CD4-positive, alpha-beta T cell treated with Interleukin-2 at 100 ng/mL for 4 hours (primary cell): Measurements from ENCODE around the gene PKMYT1.

Experiments used
- DNase-seq: peaks from one replicate; pipeline ENCODE4 v3.0.0-alpha.2; 2020; ENCODE audit warnings: low spot score

PKMYT1 gene

DNA sequence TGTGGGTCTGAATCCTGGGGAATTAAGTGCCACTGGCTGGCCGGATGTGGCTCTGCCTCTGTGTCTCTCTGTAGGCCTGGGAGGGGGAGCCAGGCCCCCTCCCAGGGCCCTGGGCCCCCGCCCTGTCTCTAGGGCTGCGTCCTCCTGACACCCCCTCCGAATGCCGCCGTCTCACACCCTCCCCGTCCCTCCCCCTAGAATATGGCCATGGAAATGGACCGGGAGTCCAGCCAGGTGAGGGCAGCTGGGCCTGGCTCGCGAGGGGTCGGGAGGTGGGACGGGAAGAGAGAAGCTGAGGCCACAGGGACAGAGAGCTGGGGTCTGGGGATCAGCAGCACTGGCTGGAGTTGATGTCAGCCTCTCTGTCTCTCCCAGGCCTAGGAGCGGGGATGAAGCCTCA is 16.1 kb upstream of the PKMYT1 start:
- DNase-seq = no peak

DNA sequence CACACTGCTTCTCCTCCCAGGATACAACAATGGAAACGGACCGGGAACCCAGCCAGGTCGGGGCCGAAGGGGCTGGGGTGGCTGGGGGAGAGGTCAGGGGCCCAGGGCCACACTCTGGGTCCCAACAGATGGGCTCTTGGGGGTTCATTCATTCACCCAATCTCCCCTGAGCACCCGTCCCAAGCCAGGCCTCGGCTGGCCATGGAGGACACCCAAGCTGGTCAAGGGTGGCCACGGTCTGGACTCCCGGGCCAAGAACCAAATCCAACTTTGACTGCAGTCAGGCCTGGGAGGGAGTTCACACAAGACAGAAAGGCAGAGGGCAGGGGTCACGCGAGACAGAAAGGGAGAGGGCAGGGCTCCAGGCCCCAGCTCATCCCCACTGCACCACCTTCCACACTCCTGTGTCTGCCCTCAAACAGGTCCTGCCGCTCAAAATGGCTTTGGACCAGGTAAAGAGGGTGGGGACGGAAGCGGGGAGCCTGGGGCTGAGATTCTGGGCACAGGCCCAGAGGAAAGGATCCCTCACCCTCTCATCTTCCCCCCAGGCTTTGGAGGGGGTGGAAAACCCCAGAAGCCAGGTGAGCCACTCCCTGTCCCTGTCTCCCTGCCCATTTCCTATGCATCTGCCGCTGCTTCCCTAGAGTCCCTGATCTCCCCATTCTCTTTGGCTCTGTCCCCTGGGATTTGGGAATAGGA is 12.3 kb upstream of the PKMYT1 start:
- DNase-seq = no peak

DNA sequence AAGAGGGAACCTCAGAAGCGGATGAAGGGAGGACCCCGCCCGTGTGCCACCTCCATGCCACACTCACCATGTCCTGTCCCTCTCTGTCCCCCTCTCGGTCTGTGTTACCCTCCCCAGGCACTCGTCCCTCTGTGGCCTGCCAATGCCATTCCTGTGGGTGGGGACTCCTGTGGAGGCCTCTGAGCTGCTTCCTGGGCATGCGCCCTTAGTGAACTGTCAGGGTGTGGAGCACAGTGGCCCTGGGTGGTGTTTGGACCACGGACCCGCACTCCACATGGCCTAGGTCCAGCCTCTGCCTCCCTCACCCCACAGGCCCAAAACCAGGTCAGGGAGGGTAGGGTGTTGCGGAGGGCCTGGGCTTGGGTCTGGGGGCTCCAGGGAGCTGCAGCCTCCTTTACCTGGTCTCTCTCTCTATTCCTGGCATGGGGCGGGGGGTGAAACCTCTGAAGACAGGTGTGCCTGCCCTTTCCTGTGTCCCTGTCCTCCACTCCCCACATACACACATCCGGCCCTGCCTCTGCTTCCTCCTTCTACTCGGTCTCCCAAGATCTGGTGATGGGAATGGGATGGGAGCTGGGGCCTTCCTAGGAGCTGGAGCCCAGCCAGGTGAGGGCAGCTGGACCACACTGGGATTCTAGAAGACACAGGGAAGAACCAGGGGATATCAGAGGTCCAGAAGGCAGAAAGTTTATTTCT is 11.5 kb upstream of the PKMYT1 start:
- no peak for DNase-seq

DNA sequence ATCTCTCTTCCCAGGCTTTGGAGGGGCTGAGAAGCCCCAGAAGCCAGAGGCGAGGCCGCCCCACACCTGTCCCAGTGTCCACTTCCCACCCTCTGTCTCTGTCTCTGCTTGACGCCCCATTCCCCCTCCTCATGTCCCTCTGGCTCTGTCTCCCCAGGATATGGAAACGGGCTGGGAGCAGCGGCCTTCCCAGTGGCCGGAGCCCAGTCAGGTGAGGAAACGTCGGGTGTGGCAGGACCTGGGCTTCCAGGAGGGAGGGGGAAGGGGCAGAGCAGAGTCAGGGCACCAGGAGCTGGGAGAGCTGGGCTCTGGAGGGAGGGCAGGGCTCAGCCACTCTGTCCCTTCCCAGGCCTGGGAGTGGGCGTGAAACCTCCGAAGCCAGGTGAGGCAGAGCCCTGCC is 10.6 kb upstream of the PKMYT1 start:
- DNase-seq = no peak

DNA sequence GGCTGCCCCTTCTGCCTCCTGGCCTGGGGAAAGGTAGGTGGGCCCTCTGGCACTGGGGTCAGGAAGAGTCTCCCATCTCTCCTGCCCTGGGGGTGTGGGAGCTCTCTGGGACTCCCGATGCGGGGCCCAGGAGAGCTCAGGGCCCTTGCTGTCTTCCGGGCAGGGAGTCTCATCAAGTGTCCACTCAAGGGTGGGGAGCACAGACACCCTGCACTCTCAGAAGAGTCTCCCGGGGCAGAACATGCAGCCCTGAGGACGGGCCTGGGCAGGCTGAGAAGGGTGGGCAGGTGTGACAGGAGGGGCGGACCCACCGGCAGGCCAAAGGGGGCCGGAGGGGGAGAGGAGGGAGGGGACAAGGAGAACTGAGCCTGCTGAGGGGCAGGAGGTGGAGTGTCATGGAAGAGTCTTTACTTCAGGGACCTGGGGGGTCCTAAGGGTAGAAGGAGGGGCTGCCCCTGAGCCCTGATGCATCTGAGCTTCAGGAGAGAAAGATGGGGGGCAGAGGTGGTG is 8.4 kb upstream of the PKMYT1 start:
- no peak for DNase-seq

DNA sequence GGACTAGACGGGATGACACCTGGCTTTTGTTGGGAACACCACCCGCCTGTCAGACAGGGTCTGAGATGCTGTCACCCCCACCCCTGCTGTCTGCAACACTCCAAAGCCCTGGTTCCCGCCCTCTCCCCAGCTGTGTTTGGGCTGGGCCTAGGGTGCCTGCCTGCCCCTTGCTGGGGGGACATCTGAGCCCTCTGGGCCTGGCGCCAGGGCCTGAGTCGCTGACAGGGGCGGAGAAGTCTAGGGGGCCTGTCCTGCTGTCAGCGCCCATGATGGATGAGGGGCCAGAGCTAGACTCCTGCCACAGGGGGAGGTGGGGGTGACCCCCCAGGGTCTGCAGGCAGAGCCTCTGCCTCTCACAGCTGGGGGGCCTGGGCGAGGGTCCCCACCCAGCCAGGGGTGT is 7.6 kb upstream of the PKMYT1 start:
- DNase-seq = no peak

DNA sequence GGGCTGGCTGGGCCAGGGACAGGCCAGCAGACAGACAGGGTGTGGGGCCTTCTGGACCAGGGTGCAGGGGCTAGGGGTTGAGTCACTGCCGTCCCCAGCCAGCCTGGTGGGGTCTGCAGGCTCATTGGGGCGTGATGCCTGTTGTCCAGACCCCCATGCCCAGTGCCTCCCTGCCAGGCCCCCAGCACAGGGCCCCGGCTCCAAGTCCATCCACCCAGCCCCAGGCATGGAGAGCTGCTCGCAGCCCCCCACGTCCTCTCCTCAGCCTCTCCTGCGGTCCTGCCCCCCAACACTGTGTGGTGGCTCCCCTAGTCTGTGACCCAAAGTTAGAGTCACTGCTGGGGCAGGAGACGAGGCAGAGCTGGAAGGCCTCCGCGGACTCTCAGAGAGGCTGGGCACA is 7.0 kb upstream of the PKMYT1 start:
- no peak for DNase-seq

DNA sequence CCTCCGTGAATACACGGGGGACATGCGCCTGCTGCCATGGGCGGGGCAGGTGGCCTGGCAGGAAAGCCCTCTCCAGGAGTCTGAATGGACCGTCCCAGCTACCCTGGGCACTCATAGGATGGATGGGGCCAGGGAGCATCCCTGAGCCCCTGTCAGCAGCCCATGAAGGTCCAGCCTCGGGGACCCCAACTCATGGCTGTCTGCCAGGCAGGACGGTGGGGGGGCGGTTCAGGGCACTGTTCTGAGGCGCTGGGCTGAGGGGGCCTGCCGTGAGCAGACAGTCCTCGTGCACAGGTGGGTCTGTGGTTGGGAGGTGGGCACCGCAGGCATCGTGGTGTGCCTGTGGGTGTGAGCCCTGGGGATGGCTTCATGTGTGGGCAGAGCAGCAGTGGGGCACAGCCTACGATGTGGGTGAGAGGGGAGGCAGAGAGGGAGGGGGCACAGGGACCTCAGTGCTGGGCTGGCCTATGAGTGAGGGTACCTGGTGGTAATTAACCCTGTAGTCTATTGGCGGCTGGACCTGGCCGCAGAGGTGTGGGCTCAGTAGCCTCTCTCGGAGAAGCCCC is 6.5 kb upstream of the PKMYT1 start:
- DNase-seq = no peak

DNA sequence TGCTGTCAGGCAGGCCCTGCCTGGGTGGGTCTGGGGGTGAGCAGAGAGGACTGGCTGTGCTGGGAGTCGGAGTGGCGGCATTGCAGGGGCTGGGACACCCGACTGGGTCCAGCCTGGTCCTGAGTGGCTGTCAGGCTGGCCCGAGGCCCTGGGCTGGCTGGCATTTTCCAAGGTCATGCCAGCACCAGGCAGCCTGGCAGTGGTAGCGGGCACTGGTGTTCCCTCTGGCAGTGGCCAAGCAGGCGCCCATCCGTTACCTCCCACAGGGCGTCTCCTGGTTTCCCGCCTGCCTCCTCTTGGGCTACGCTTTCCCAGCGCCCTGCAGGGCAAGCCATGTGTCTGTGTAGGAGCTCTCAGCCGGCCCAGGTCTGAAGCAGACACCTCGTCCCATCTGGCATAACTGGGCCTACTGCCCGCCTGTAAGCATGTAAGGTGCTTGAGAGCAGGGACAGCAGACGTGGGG is 5.7 kb upstream of the PKMYT1 start:
- DNase-seq = no peak

DNA sequence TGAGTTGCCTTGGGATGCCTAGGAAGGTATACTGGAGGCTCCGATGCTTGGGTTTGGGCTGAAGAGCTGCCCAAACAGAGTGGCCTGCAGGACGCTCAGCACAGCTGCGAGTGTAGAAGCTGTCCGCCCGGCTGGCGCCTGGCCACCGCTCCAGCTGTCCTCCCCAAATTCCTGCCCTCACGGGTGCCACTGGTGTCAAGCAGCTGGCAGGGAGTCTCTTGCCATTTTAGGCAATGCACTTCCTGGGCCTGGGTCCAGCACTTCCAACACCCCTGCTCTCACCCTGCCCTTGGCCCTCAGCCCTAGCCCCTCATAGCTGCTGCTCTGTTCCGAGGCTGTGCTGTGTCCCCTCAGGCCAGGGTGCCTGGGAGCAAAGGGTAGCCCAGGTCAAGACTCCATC is 5.2 kb upstream of the PKMYT1 start:
- no peak for DNase-seq

DNA sequence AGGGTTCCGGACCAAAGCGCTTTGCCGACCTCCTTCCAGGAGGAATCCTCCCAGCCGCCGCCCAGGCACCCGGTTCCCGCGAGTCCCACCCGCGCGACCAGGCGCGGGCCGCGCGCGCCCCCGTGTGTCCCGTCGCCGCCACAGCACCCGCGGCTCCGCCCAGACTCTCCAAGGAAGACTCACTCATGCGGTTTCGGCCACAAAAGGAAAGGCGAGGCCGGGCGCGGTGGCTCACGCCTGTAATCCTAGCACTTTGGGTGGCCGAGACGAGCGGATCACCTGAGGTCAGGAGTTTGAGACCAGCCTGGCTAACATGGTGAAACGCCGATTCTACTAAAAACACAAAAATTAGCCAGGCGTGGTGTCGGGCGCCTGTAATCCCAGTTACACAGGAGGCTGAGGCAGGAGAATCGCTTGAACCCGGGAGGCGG is 3.5 kb upstream of the PKMYT1 start:
- peak; percentile 72 for DNase-seq

DNA sequence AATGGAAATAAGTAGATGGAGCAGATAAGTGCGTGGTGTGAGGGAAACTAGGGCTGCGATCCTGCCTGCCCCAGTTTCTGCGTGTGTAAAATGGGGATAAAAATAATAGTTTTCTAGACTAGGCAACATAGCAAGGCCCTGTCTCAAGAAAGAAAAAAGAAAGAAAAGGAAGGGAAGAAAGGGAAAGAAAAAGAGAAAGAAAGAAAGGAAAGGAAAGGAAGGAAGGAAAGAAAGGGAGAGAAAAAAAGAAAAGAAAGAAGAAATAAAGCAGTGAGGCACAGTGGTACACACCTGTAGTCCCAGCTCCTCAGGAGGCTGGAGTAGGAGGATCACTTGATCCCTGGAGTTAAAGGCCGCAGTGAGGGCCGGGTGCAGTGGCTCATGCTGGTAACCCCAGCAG is 2.2 kb upstream of the PKMYT1 start:
- no peak for DNase-seq

DNA sequence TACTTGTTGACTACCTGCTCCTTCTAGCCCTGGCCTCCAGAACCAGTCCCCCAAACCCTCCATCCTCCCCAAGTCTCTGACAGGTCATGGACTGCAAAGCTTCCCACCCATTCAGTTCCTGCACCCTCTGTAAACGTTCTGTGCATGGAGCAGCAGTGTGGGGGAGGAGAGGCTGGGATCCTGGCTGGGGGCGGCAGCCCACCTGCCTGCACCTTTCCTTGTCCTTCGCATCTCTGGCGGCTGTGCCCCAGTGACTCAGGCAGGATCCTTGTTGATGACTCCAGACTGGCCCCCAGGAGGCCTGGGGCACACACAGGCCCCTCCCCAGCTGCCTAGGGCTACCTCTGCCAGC is 1.6 kb upstream of the PKMYT1 start:
- DNase-seq = no peak

DNA sequence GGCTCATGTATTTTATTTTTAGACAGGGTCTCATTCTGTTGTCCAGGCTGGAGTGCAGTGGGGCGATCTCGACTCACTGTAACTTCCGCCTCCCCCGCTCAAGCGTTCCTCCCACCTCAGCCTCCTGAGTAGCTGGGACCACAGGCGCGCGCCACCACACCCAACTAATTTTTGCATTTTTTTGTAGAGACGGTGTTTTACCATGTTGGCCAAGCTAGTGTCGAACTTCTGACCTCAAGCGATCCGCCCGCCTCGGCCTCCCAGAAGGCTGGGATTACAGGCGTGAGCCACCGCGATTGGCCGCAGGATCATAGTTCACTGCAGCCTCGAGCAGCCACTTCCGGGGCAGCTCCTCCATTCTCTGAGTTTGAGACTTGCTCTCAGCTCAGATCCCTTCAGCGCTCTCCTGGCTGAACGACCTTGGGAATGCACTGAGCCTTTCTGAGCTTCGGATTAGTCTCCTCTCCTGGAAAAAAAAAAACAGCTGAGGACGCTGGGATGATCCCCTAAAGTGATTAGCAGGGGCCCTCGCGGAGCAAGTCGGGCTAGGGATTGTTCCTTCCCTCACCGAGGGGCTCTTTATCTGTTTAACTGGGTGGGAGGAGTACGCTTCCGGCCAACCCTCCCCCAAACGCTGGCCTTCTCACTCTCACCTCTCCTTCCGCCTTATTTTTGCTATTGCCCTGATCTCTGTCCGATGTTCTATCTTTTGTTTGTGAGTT is 1.1 kb upstream of the PKMYT1 start:
- no peak for DNase-seq

DNA sequence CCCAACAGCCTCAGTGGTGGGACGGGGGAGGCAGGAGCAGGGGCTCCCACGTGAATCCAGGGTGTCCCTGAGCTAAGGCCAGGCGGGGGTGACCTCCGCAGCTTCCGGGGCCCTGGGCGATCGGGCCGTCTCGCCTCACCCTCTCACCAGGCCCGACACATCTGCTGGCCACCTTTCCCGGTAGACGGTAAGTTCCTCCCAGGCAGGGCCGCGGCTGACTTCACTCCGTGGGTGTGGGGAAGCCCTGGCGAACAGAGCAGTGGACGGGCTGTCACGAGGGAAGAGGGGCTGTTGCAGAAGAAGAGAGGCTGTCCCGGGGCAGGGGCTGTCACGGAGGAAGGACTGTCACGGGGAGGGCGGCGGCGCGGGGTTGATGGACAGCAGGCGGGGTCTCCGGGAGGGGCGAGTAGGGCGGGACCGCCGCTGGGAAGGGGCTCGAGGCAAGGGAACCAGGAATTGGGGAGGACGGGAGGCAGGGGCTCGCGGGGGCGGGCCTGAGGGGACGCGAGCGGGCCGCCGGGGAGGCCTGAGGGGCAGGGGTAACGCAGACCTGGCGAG is 498 bp downstream of the PKMYT1 start:
- no peak for DNase-seq

DNA sequence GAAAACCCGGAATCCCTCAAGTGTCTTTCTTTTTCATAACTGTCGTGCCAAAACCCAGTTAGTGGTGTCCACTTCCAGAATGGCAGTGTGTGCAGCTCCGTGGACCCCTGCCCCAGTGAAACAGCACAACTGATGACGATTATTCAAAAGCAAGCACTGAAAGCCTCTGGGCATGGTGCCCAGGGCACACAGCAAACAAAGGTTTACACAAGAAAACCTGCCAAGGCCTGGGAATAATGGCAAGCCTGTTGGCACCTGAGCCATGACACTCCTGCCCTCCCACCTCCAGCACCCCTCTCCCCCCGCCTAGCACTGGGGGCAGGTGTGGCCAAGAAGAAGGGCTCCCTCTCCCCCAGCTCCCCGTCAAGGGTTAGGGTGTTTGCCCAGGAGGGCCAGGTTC is 2.8 kb downstream of the PKMYT1 start:
- no peak for DNase-seq

DNA sequence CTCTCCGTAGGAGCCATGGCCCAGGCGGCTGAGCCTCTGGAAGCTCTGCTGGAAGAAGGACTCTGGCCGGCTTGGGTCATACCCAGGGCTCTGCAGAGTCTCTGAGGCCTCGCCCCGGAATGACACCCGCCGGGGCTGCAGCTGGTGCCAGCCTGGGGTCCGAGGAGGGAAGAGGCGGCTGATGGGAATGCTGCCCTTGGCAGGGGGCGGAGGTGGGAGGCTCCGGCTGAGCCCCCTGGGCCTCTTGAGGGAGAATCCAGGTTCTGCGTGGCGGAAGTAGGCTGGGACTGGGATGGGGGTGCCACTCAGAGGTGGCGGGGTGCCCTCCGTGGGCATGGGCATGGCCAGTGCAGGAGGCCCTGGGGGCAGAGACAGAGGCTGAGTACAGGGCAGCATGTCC is 3.6 kb downstream of the PKMYT1 start:
- no peak for DNase-seq

DNA sequence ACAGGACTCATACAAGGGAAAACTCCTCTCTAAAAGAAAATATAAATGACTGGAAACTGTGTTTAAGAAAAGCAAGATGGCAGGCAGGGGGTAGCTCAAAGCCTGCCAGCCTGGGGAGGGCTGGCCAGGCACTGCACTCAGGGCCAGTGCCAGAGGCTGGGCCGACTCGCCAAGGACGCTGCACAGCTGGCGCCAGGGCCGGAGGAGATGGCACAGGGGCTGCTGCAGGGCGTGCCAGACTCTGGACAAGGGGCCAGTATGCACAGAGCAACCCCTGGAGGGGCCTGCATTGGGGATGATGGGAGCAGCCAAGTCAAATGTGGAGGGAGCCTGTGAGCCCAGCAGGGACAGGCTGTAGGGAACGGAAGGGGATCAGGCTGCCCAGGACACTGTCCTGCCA is 4.0 kb downstream of the PKMYT1 start:
- no peak for DNase-seq

DNA sequence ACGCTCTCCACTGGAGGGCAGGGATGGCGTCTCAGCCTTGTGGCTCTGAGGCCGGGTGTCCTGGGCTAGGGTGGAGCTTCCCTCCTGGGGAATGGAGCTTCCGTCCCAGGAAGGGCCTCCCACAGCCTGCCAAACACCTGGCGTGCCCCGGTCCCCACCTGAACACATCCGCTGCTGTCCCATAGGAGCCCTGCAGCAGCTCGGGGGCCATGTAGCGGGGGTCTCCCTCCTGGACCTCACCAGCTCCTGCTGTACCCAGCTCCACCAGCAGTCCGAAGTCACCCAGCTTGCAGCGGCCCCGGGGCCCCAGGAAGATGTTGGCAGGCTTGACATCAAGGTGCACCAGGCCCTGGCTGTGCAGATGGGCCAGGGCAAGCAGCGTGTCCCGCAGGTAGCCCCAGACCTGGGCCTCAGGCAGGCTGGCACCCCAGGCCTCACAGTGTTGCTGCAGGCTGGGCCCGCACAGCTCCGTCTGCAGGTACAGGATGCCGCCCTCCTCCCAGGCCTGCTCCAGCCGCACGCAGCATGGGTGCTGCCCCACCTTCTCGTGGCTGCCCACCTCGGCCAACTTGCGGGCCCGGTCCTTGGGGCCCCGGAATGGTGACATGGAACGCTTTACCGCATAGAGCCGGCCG is 5.0 kb downstream of the PKMYT1 start:
- no peak for DNase-seq

DNA sequence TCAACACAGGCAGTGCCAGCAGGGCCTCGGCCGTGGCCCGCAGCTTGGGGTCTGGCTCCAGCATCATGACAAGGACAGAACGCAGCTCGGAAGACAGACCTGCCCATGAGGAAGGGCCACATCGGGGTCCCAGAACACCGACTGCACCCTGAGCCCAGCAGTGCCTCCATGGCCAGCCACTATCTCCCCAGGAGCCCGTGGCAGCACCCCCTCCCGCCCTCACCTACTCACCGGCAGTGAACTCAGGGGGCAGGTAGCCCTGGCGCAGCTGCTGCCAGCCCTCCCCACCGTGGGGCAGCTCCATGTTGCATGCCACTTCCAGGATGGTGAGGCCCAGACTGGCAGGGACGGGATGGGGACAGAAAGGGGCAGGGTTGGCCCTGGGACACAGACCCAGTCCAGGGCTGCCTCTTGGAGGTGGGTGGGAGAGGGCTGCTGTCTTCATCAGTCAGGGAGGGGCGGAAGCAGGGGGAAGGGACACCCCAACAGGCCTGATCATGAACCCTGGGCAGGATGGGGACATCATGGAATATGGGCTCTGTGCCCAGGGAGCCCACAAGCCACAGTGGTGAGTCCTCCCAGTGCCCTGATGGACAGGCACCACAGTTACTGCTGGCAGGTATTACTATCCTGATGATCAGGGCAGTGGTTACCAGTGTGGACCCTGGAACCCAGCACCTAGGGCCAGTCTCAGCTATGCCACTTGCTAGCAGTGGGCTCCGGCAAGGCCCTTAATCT is 5.8 kb downstream of the PKMYT1 start:
- no peak for DNase-seq

DNA sequence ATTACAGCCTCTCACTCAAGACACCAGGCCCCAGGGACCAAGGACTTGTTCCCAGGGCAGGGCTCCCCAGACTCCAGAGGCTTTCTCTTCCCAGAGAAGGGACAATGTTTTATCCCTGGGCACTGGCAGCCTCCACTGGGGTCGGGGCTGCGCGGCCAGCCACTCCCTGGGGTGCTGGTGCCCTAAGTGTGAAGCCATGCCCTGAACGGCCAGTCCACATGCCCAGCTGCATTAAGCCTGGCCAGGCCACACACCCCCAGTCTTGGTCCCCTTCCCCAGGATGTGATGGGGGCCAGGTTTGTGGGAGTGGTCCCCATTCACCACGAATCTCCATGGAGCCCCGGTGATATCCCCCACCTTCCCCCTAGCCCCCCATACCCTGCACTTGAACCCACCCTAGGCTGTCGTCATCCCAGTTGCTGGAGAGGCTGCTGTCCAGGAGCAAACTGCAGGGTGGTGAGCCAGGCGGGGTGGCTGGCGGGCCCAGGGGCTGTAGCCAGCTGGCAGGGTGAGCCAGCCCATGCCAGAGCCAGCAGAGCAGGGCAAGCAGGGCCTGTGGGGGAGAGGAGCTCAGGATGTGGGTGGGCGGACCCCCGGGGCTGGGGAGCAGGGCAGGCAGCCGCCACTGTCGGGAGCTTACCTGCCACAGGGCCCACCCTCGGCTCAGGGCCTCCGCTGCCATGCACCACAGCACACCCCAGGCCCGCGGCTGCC is 6.5 kb downstream of the PKMYT1 start:
- no peak for DNase-seq
